Neuronal stem cell (in vitro differentiated cells): ENCODE results near the gene HEXIM2.
"Not testable (repeated sequence)": the region's sequence is repeated elsewhere in the genome, so short reads cannot be mapped to it uniquely, and the experiment has no call there.

ENCODE experiments used
- DNase-seq: peaks from one replicate; pipeline ENCODE4 v3.0.0-alpha.2; 2013; ENCODE audit warnings: low spot score
- H2AFZ ChIP-seq: one replicate; pipeline ENCODE4 v1.6.1; 2013; ENCODE audit warnings: mild to moderate bottlenecking, low read length, inconsistent platforms
- H2AK5ac ChIP-seq: 2 replicates; pipeline ENCODE4 v1.6.1; 2013; ENCODE audit warnings: low read depth, mild to moderate bottlenecking, inconsistent platforms, low read length, moderate library complexity, mixed read lengths
- H2BK120ac ChIP-seq: 2 replicates; pipeline ENCODE4 v1.6.1; 2013; ENCODE audit warnings: low read depth, mild to moderate bottlenecking, inconsistent platforms, low read length, moderate library complexity, mixed read lengths
- H2BK12ac ChIP-seq: one replicate; pipeline ENCODE4 v1.6.1; 2013; ENCODE audit warnings: low read length, inconsistent platforms
- H2BK15ac ChIP-seq: 2 replicates; pipeline ENCODE4 v1.6.1; 2013; ENCODE audit warnings: mild to moderate bottlenecking, low read length, inconsistent platforms, mixed read lengths
- H2BK5ac ChIP-seq: one replicate; pipeline ENCODE4 v1.6.1; 2013; ENCODE audit warnings: inconsistent platforms, mild to moderate bottlenecking, low read length, moderate library complexity
- H3K14ac ChIP-seq: one replicate; pipeline ENCODE4 v1.6.1; 2013; ENCODE audit warnings: low read length, inconsistent platforms
- H3K18ac ChIP-seq: 2 replicates; pipeline ENCODE4 v1.6.1; 2013; ENCODE audit warnings: low read length, inconsistent platforms
- H3K23ac ChIP-seq: 2 replicates; pipeline ENCODE4 v1.6.1; 2013; ENCODE audit warnings: low read depth, mild to moderate bottlenecking, mixed read lengths, low read length, inconsistent platforms; ENCODE audit not compliant: poor library complexity
- H3K27ac ChIP-seq: replicated peaks from 3 replicates; pipeline ENCODE4 v1.5.1; 2013; ENCODE audit warnings: low read length, inconsistent platforms
- H3K27me3 ChIP-seq, 3 experiments: 2 replicates each; pipeline ENCODE4 v1.6.1; 2013; ENCODE audit warnings: low read length in 3 of 3, mild to moderate bottlenecking in 2 of 3, inconsistent platforms in 1 of 3, low read depth in 1 of 3, mixed read lengths in 1 of 3, moderate library complexity in 1 of 3; ENCODE audit not compliant: control insufficient read depth in 3 of 3, insufficient read depth in 3 of 3
- H3K36me3 ChIP-seq, 2 donors: replicated peaks in 1 of 2; 2 replicates each; pipeline ENCODE4 v1.6.1; 2013; ENCODE audit warnings: low read length in 2 of 2; ENCODE audit not compliant: control insufficient read depth in 2 of 2, insufficient read depth in 2 of 2
- H3K4ac ChIP-seq: 2 replicates; pipeline ENCODE4 v1.6.1; 2013; ENCODE audit warnings: inconsistent platforms, mild to moderate bottlenecking, low read length, moderate library complexity
- H3K4me1 ChIP-seq, 2 donors: 1 replicate in 1 of 2; 2 replicates in 1 of 2; pipeline ENCODE4 v1.6.1; 2013; ENCODE audit warnings: low read length in 2 of 2, low read depth in 1 of 2; ENCODE audit not compliant: control insufficient read depth in 2 of 2, insufficient read depth in 1 of 2
- H3K4me2 ChIP-seq: one replicate; pipeline ENCODE4 v1.6.1; 2013; ENCODE audit warnings: mild to moderate bottlenecking, low read length, inconsistent platforms; ENCODE audit not compliant: insufficient read depth, poor library complexity, severe bottlenecking
- H3K4me3 ChIP-seq, 2 donors: 2 replicates each; pipeline ENCODE4 v1.5.1; 2013; ENCODE audit warnings: low read length in 2 of 2, mild to moderate bottlenecking in 2 of 2, inconsistent platforms in 1 of 2, moderate library complexity in 1 of 2
- H3K79me1 ChIP-seq: one replicate; pipeline ENCODE4 v1.6.1; 2013; ENCODE audit warnings: low read depth, mild to moderate bottlenecking, inconsistent platforms, low read length, moderate library complexity
- H3K9ac ChIP-seq: one replicate; pipeline ENCODE4 v1.6.1; 2013; ENCODE audit warnings: mild to moderate bottlenecking, low read depth, low read length, inconsistent platforms; ENCODE audit not compliant: poor library complexity
- H3K9me3 ChIP-seq, 2 donors: replicated peaks in 1 of 2; 2 replicates each; pipeline versions ENCODE3 to v1.6.1; 2013; ENCODE audit warnings: low read length in 2 of 2, mild to moderate bottlenecking in 2 of 2, inconsistent platforms in 1 of 2, low read depth in 1 of 2, mixed read lengths in 1 of 2, moderate library complexity in 1 of 2; ENCODE audit not compliant: control insufficient read depth in 2 of 2, insufficient read depth in 1 of 2
- H4K8ac ChIP-seq: one replicate; pipeline ENCODE4 v1.6.1; 2013; ENCODE audit warnings: low read depth, mild to moderate bottlenecking, inconsistent platforms, low read length, moderate library complexity
- H4K91ac ChIP-seq: one replicate; pipeline ENCODE4 v1.6.1; 2013; ENCODE audit warnings: low read length, low read depth, mild to moderate bottlenecking, inconsistent platforms; ENCODE audit not compliant: poor library complexity
- WGBS, 2 donors: extraction: QIAGEN DNeasy Blood & Tissue Kit; methylation state at CpG; one replicate each; pipeline ENCODE4 v1.1.7; 2013; ENCODE audit warnings: missing lambda C conversion rate in 2 of 2, mixed read lengths in 1 of 2; ENCODE audit not compliant: insufficient read length in 2 of 2, insufficient replicate concordance in 1 of 2; ENCODE audit errors: extremely low coverage in 2 of 2; 5-methylcytosine and 5-hydroxymethylcytosine counted together

HEXIM2 gene

GRCh38 chr17:45200701-45201100 is 39.0 kb downstream of the HEXIM2 start:
- H3K18ac ChIP-seq, result no peak overlapping the region
- H3K36me3 ChIP-seq, result no peaks in the 10 kb centered on the region
- WGBS, 2 donors, result no CpG with 5 or more reads among the region's 9 CpGs
- H3K4me2 ChIP-seq, result no peak overlapping the region
- H3K4ac ChIP-seq, result no peak overlapping the region
- H2BK5ac ChIP-seq, result no peak overlapping the region
- peaks cover 0 to 1% of the 10 kb centered on the region in 2 donors for H3K9me3 ChIP-seq
- no peak overlapping the region for H3K27ac ChIP-seq
- no peak overlapping the region for H2BK12ac ChIP-seq
- H3K4me1 ChIP-seq, result peaks cover 6 to 13% of the 10 kb centered on the region in 2 donors
- H4K91ac ChIP-seq, result no peak overlapping the region
- no peak overlapping the region for H4K8ac ChIP-seq
- no peak overlapping the region for H3K4me3 ChIP-seq
- no peak overlapping the region for H2BK15ac ChIP-seq
- H3K23ac ChIP-seq, result no peak overlapping the region
- H3K14ac ChIP-seq, result no peak overlapping the region
- H2AFZ ChIP-seq, result peak overlapping the region; percentile 50
- no peak overlapping the region for H2AK5ac ChIP-seq
- H3K79me1 ChIP-seq, result no peaks in the 10 kb centered on the region
- DNase-seq, result no peak
- H3K27me3 ChIP-seq, result no peaks in the 10 kb centered on the region
- H2BK120ac ChIP-seq, result no peak overlapping the region
- H3K9ac ChIP-seq, result no peak overlapping the region

- WGBS, 2 donors, result no CpG with 5 or more reads among the region's 4 CpGs
- no peak overlapping the region for H4K91ac ChIP-seq
- no peak for DNase-seq
- peaks cover 6 to 13% of the 10 kb centered on the region in 2 donors for H3K4me1 ChIP-seq
- H2BK12ac ChIP-seq, result no peak overlapping the region
- no peak overlapping the region for H3K4ac ChIP-seq
- no peak overlapping the region for H3K4me3 ChIP-seq
- H3K23ac ChIP-seq, result no peak overlapping the region
- peaks cover 0 to 1% of the 10 kb centered on the region in 2 donors for H3K9me3 ChIP-seq
- no peaks in the 10 kb centered on the region for H3K36me3 ChIP-seq
- H3K9ac ChIP-seq, result no peak overlapping the region
- no peak overlapping the region for H3K18ac ChIP-seq
- H2BK5ac ChIP-seq, result no peak overlapping the region
- no peak overlapping the region for H2BK15ac ChIP-seq
- H3K27me3 ChIP-seq, result no peaks in the 10 kb centered on the region
- no peak overlapping the region for H3K4me2 ChIP-seq
- no peak overlapping the region for H2AK5ac ChIP-seq
- no peak overlapping the region for H2BK120ac ChIP-seq
- H2AFZ ChIP-seq, result no peak overlapping the region
- H3K14ac ChIP-seq, result no peak overlapping the region
- H4K8ac ChIP-seq, result no peak overlapping the region
- no peak overlapping the region for H3K27ac ChIP-seq
- no peaks in the 10 kb centered on the region for H3K79me1 ChIP-seq
These were observed 39.8 kb downstream of the HEXIM2 start for GRCh38 chr17:45201457-45201856.

GRCh38 chr17:45201880-45202279 is 40.2 kb downstream of the HEXIM2 start:
- H3K27ac ChIP-seq, DNase-seq, H3K14ac ChIP-seq, H3K9me3 ChIP-seq, H3K4me3 ChIP-seq, H3K27me3 ChIP-seq, H2BK5ac ChIP-seq, H3K23ac ChIP-seq, H2AK5ac ChIP-seq, H2BK12ac ChIP-seq, H3K18ac ChIP-seq, H3K36me3 ChIP-seq, H3K4ac ChIP-seq, H3K4me2 ChIP-seq, H3K79me1 ChIP-seq, H4K91ac ChIP-seq, H2AFZ ChIP-seq, H3K9ac ChIP-seq, H2BK120ac ChIP-seq, H4K8ac ChIP-seq, H2BK15ac ChIP-seq: not testable (repeated sequence)
- WGBS, 2 donors, result no CpG with 5 or more reads among the region's 6 CpGs
- H3K4me1 ChIP-seq, result peaks cover 6 to 12% of the 10 kb centered on the region in 2 donors

- no peaks in the 10 kb centered on the region for H3K36me3 ChIP-seq
- H3K9me3 ChIP-seq, result no peaks in the 10 kb centered on the region
- H3K4me3 ChIP-seq, result no peak overlapping the region
- H3K27ac ChIP-seq, result no peak overlapping the region
- no peak overlapping the region for H2BK5ac ChIP-seq
- DNase-seq, result peak; percentile 88
- H3K14ac ChIP-seq, result no peak overlapping the region
- peaks cover 0 to 2% of the 10 kb centered on the region in 2 donors for H3K4me1 ChIP-seq
- H3K23ac ChIP-seq, result no peak overlapping the region
- H3K4me2 ChIP-seq, result no peak overlapping the region
- no peak overlapping the region for H3K4ac ChIP-seq
- no peak overlapping the region for H3K9ac ChIP-seq
- H3K79me1 ChIP-seq, result no peaks in the 10 kb centered on the region
- no peak overlapping the region for H4K8ac ChIP-seq
- peaks cover 15 to 52% (median 44%) of the 10 kb centered on the region in 3 experiments for H3K27me3 ChIP-seq
- no peak overlapping the region for H3K18ac ChIP-seq
- no peak overlapping the region for H2BK12ac ChIP-seq
- no peak overlapping the region for H2BK120ac ChIP-seq
- no peak overlapping the region for H2BK15ac ChIP-seq
- no CpG with 5 or more reads among the region's 12 CpGs for WGBS, 2 donors
- H2AFZ ChIP-seq, result peak overlapping the region; percentile 62
- no peak overlapping the region for H2AK5ac ChIP-seq
- no peak overlapping the region for H4K91ac ChIP-seq
These were observed 57.4 kb downstream of the HEXIM2 start for GRCh38 chr17:45218895-45219661.
